Measurements from ENCODE around the gene CCSER2.

Gene CCSER2

GRCh38 chr10:84302223-84302622 lies 26.2 kb upstream of the CCSER2 start:
- H3K27ac ChIP-seq = no peak overlapping the region
- TF ChIP-seq CTCF (IDR thresholded peaks at IDR 0.05) = no peak
- no peak for DNase-seq (ENCODE audit: low spot score)
- no peak overlapping the region for H3K4me3 ChIP-seq

- no peak overlapping the region for H3K4me3 ChIP-seq
- no peak for TF ChIP-seq CTCF (IDR thresholded peaks at IDR 0.05)
- no peak for DNase-seq (ENCODE audit: low spot score)
- no peak overlapping the region for H3K27ac ChIP-seq
Measured at GRCh38 chr10:84306751-84307384, 21.5 kb upstream of the CCSER2 start.

- no peak for TF ChIP-seq CTCF (IDR thresholded peaks at IDR 0.05)
- no peak overlapping the region for H3K4me3 ChIP-seq
- no peak for DNase-seq (ENCODE audit: low spot score)
- no peak overlapping the region for H3K27ac ChIP-seq
Measured at GRCh38 chr10:84308021-84308420, 20.4 kb upstream of the CCSER2 start.

- Histone ChIP-seq H3K4me3 (peak overlapping the region; percentile 13), H3K27ac (no peak overlapping the region)
- TF ChIP-seq CTCF (IDR thresholded peaks at IDR 0.05) = no peak
- DNase-seq (ENCODE audit: low spot score) = no peak
Measured at GRCh38 chr10:84308481-84309304, 19.7 kb upstream of the CCSER2 start.

- no peak overlapping the region for H3K4me3 ChIP-seq
- DNase-seq (ENCODE audit: low spot score) = no peak
- no peak overlapping the region for H3K27ac ChIP-seq
- no peak for TF ChIP-seq CTCF (IDR thresholded peaks at IDR 0.05)
Measured at GRCh38 chr10:84310470-84310869, 17.9 kb upstream of the CCSER2 start.

- TF ChIP-seq CTCF (IDR thresholded peaks at IDR 0.05) = no peak
- H3K27ac ChIP-seq = no peak overlapping the region
- H3K4me3 ChIP-seq = no peak overlapping the region
- no peak for DNase-seq (ENCODE audit: low spot score)
Measured at GRCh38 chr10:84311576-84311975, 16.8 kb upstream of the CCSER2 start.

- TF ChIP-seq CTCF (IDR thresholded peaks at IDR 0.05) = no peak
Measured at GRCh38 chr10:84312816-84313215, 15.6 kb upstream of the CCSER2 start.

More at GRCh38 chr10:84312816-84313215, 15.6 kb upstream of the CCSER2 start:
- H3K27ac ChIP-seq = no peak overlapping the region
- no peak for DNase-seq (ENCODE audit: low spot score)
- H3K4me3 ChIP-seq = no peak overlapping the region
